H9 (cell line): ENCODE measurements around the gene PLEKHG5. TPM values are rescaled to one million over a fixed set of nuclear protein-coding genes. Genes with fewer than 3 reads are reported as not detected.

ENCODE experiments used
- DNase-seq: peaks from one replicate; pipeline ENCODE4 v3.0.0-alpha.2; 2017
- H2AFZ ChIP-seq: one replicate; pipeline ENCODE4 v1.6.1; 2013; ENCODE audit warnings: mild to moderate bottlenecking, low read length, control low read depth, moderate library complexity
- H2AK5ac ChIP-seq: 2 replicates; pipeline ENCODE4 v1.6.1; 2013; ENCODE audit warnings: low read length, control low read depth, mixed read lengths; ENCODE audit not compliant: insufficient read length
- H2BK120ac ChIP-seq: one replicate; pipeline ENCODE4 v1.6.1; 2013; ENCODE audit warnings: low read depth, mild to moderate bottlenecking, low read length, control low read depth, inconsistent platforms; ENCODE audit not compliant: poor library complexity, severe bottlenecking
- H2BK12ac ChIP-seq: 2 replicates; pipeline ENCODE4 v1.6.1; 2013; ENCODE audit warnings: low read length, control low read depth, mixed read lengths, low read depth; ENCODE audit not compliant: insufficient read length
- H2BK15ac ChIP-seq: 2 replicates; pipeline ENCODE4 v1.6.1; 2013; ENCODE audit warnings: low read depth, low read length, control low read depth
- H2BK20ac ChIP-seq: one replicate; pipeline ENCODE4 v1.6.1; 2013; ENCODE audit warnings: low read depth, mild to moderate bottlenecking, low read length, control low read depth, inconsistent platforms; ENCODE audit not compliant: poor library complexity, severe bottlenecking
- H2BK5ac ChIP-seq: 2 replicates; pipeline ENCODE4 v1.6.1; 2013; ENCODE audit warnings: low read length, control low read depth, mixed read lengths; ENCODE audit not compliant: insufficient read length
- H3K14ac ChIP-seq: 2 replicates; pipeline ENCODE4 v1.6.1; 2013; ENCODE audit warnings: low read length, control low read depth; ENCODE audit not compliant: insufficient read depth
- H3K18ac ChIP-seq: 2 replicates; pipeline ENCODE4 v1.6.1; 2013; ENCODE audit warnings: low read depth, mild to moderate bottlenecking, mixed read lengths, low read length, control low read depth; ENCODE audit not compliant: insufficient read length
- H3K23ac ChIP-seq: 2 replicates; pipeline ENCODE4 v1.6.1; 2013; ENCODE audit warnings: low read length, control low read depth, mixed read lengths, low read depth; ENCODE audit not compliant: insufficient read length
- H3K23me2 ChIP-seq: 2 replicates; pipeline ENCODE4 v1.6.1; 2013; ENCODE audit warnings: low read depth, mild to moderate bottlenecking, mixed read lengths, low read length, control low read depth; ENCODE audit not compliant: insufficient read length, poor library complexity, severe bottlenecking
- H3K27ac ChIP-seq: 2 replicates; pipeline ENCODE4 v1.5.1; 2013; ENCODE audit warnings: low read length, control low read depth, mixed read lengths, low read depth; ENCODE audit not compliant: insufficient read length
- H3K27me3 ChIP-seq: 2 replicates; pipeline ENCODE4 v1.6.1; 2013; ENCODE audit warnings: low read length, control low read depth, inconsistent platforms; ENCODE audit not compliant: insufficient read depth
- H3K4ac ChIP-seq: 2 replicates; pipeline ENCODE4 v1.6.1; 2013; ENCODE audit warnings: low read depth, mild to moderate bottlenecking, control low read depth, inconsistent platforms, low read length, moderate library complexity
- H3K4me1 ChIP-seq: 2 replicates; pipeline ENCODE4 v1.6.1; 2013; ENCODE audit warnings: low read length, control low read depth, inconsistent platforms; ENCODE audit not compliant: insufficient read depth
- H3K4me2 ChIP-seq: 2 replicates; pipeline ENCODE4 v1.6.1; 2013; ENCODE audit warnings: low read length, control low read depth, mixed read lengths; ENCODE audit not compliant: insufficient read length, insufficient read depth
- H3K56ac ChIP-seq: 2 replicates; pipeline ENCODE4 v1.6.1; 2013; ENCODE audit warnings: low read depth, mild to moderate bottlenecking, mixed read lengths, low read length, control low read depth; ENCODE audit not compliant: insufficient read length
- H3K79me1 ChIP-seq: 2 replicates; pipeline ENCODE4 v1.6.1; 2013; ENCODE audit warnings: low read depth, mild to moderate bottlenecking, moderate library complexity, low read length, control low read depth, inconsistent platforms; ENCODE audit not compliant: insufficient read depth, poor library complexity, severe bottlenecking
- H3K79me2 ChIP-seq: 2 replicates; pipeline ENCODE4 v1.6.1; 2013; ENCODE audit warnings: low read length, control low read depth, inconsistent platforms; ENCODE audit not compliant: insufficient read depth
- H3K9ac ChIP-seq: 2 replicates; pipeline ENCODE4 v1.6.1; 2013; ENCODE audit warnings: low read length, control low read depth, mixed read lengths; ENCODE audit not compliant: insufficient read length; ENCODE audit errors: extremely low read depth
- H3K9me3 ChIP-seq: one replicate; pipeline ENCODE4 v1.6.1; 2013; ENCODE audit warnings: low read depth, low read length, inconsistent platforms; ENCODE audit not compliant: control insufficient read depth
- H3T11ph ChIP-seq: one replicate; pipeline ENCODE4 v1.6.1; 2013; ENCODE audit warnings: mild to moderate bottlenecking, low read length, control low read depth, inconsistent platforms
- H4K20me1 ChIP-seq: one replicate; pipeline ENCODE4 v1.6.1; 2013; ENCODE audit not compliant: control insufficient read depth, insufficient read length, insufficient read depth
- H4K5ac ChIP-seq: 2 replicates; pipeline ENCODE4 v1.6.1; 2013; ENCODE audit warnings: low read depth, mild to moderate bottlenecking, mixed read lengths, low read length, control low read depth; ENCODE audit not compliant: insufficient read length
- H4K8ac ChIP-seq: replicated peaks from 2 replicates; pipeline ENCODE4 v1.6.1; 2013; ENCODE audit warnings: low read length, control low read depth, mixed read lengths, low read depth; ENCODE audit not compliant: insufficient read length
- H4K91ac ChIP-seq: 2 replicates; pipeline ENCODE4 v1.6.1; 2013; ENCODE audit warnings: low read depth, mild to moderate bottlenecking, moderate library complexity, mixed read lengths, low read length, control low read depth; ENCODE audit not compliant: insufficient read length
- H3K27ac Mint-ChIP-seq, 3 experiments: 2 replicates in 2 of 3; 3 replicates in 1 of 3; pipeline ENCODE4 v1.8.0; 2020 to 2021; ENCODE audit warnings: mixed read lengths in 3 of 3, mild to moderate bottlenecking in 1 of 3, moderate library complexity in 1 of 3
- H3K27me3 Mint-ChIP-seq: 2 replicates; pipeline ENCODE4 v1.8.0; 2021; ENCODE audit warnings: low read depth, mild to moderate bottlenecking, moderate library complexity, mixed read lengths
- H3K36me3 Mint-ChIP-seq, 3 experiments: 2 replicates in 2 of 3; 3 replicates in 1 of 3; pipeline ENCODE4 v1.8.0; 2020 to 2021; ENCODE audit warnings: low read depth in 3 of 3, mixed read lengths in 3 of 3; ENCODE audit not compliant: insufficient read depth in 1 of 3
- H3K4me1 Mint-ChIP-seq, 2 experiments: 2 replicates each; pipeline ENCODE4 v1.8.0; 2020; ENCODE audit warnings: mixed read lengths in 2 of 2
- H3K4me3 Mint-ChIP-seq, 2 experiments: 2 replicates in 1 of 2; 3 replicates in 1 of 2; pipeline ENCODE4 v1.8.0; 2020 to 2021; ENCODE audit warnings: mild to moderate bottlenecking in 2 of 2, mixed read lengths in 2 of 2, moderate library complexity in 1 of 2
- H3K9me3 Mint-ChIP-seq, 2 experiments: 2 replicates in 1 of 2; 3 replicates in 1 of 2; pipeline ENCODE4 v1.8.0; 2020; ENCODE audit warnings: mild to moderate bottlenecking in 2 of 2, mixed read lengths in 2 of 2, moderate library complexity in 1 of 2
- WGBS: extraction: QIAGEN DNeasy Blood & Tissue Kit; methylation state at CpG from one replicate; pipeline ENCODE4 v1.1.7; 2013; ENCODE audit warnings: missing lambda C conversion rate, low lambda C conversion rate, mixed read lengths; ENCODE audit not compliant: insufficient read length; ENCODE audit errors: extremely low coverage; 5-methylcytosine and 5-hydroxymethylcytosine counted together
- total RNA-seq: library from RNA; stranded (reverse); gene quantifications from 2 replicates; pipeline ENCODE4 v1.2.1, GENCODE V29; 2021
- TF ChIP-seq, protein P1 (sequence below): fragments of 200-600 bp; sonication (generic); conservative IDR thresholded peaks from 3 replicates; pipeline ENCODE4 v1.8.0; 2021; ENCODE audit warnings: antibody characterized with exemption, mild to moderate bottlenecking

The PLEKHG5 gene
- total RNA-seq, 1 experiment from 2014 or later = 22.3 TPM

DNA sequence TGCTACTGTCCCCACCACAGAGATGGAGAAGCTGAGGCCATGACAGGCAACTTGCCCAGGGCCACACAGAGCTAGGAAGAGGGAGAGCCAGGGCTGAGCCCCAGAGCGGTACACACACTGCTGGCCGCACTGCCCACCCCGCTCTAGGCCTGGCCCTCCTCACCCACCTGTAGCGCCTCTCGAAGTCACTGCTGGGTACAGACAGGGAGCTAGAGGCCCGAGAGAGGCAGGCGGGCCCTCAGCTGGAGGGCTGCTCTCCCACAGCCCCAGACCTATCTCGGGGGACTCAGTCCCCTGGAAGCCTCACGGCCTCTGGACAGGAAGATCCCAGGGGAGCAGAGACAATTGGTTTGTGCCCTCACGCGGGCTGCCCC, 17.3 kb upstream of the PLEKHG5 start:
- H2BK15ac ChIP-seq = no peak overlapping the region
- H3K36me3 Mint-ChIP-seq = no peaks in the 10 kb centered on the region

More for the DNA sequence above, 17.3 kb upstream of the PLEKHG5 start:
- Mint-ChIP-seq H3K4me3 (no peak overlapping the region), H3K27ac (peak overlapping the region in 1 of 3 experiments; percentile 48; a peak in 1 of 7 replicates), H3K9me3 (no peaks in the 10 kb centered on the region), H3K27me3 (0 out of 2 replicates have a peak, but pooled peaks cover 2% of the 10 kb centered on the region), H3K4me1 (peaks cover 0 to 3% of the 10 kb centered on the region in 2 experiments; a peak in 2 of 4 replicates)
- Histone ChIP-seq H2BK5ac (no peak overlapping the region), H3K79me1 (no peaks in the 10 kb centered on the region), H3K9ac (no peak overlapping the region), H2AK5ac (no peak overlapping the region), H3K18ac (no peak overlapping the region), H4K20me1 (no peaks in the 10 kb centered on the region), H2BK20ac (no peak overlapping the region), H3K56ac (no peak overlapping the region), H3K4me2 (no peak overlapping the region), H4K91ac (no peak overlapping the region), H3K9me3 (no peaks in the 10 kb centered on the region), H4K5ac (no peak overlapping the region), H3K4me1 (no peaks in the 10 kb centered on the region), H2BK120ac (no peak overlapping the region), H3T11ph (no peak overlapping the region), H2AFZ (no peak overlapping the region), H3K27ac (no peak overlapping the region), H2BK12ac (no peak overlapping the region), H4K8ac (no peak overlapping the region), H3K79me2 (no peaks in the 10 kb centered on the region), H3K4ac (no peak overlapping the region), H3K14ac (no peak overlapping the region), H3K23ac (no peak overlapping the region), H3K27me3 (no peaks in the 10 kb centered on the region), H3K23me2 (no peaks in the 10 kb centered on the region)
- WGBS = no CpG with 5 or more reads among the region's 11 CpGs
- TF ChIP-seq, protein P1, sequence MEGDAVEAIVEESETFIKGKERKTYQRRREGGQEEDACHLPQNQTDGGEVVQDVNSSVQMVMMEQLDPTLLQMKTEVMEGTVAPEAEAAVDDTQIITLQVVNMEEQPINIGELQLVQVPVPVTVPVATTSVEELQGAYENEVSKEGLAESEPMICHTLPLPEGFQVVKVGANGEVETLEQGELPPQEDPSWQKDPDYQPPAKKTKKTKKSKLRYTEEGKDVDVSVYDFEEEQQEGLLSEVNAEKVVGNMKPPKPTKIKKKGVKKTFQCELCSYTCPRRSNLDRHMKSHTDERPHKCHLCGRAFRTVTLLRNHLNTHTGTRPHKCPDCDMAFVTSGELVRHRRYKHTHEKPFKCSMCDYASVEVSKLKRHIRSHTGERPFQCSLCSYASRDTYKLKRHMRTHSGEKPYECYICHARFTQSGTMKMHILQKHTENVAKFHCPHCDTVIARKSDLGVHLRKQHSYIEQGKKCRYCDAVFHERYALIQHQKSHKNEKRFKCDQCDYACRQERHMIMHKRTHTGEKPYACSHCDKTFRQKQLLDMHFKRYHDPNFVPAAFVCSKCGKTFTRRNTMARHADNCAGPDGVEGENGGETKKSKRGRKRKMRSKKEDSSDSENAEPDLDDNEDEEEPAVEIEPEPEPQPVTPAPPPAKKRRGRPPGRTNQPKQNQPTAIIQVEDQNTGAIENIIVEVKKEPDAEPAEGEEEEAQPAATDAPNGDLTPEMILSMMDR = no peak
- no peak for DNase-seq
